SIG-M5 treated with dmso at 0.1 percent for 504 hours (cell line): ENCODE data around the gene CLCC1.

Experiments used
- DNase-seq: peaks from one replicate; lab custom pipeline; 2025; ENCODE audit not compliant: unreplicated experiment; lab: John Stamatoyannopoulos, UW

Gene CLCC1

DNA sequence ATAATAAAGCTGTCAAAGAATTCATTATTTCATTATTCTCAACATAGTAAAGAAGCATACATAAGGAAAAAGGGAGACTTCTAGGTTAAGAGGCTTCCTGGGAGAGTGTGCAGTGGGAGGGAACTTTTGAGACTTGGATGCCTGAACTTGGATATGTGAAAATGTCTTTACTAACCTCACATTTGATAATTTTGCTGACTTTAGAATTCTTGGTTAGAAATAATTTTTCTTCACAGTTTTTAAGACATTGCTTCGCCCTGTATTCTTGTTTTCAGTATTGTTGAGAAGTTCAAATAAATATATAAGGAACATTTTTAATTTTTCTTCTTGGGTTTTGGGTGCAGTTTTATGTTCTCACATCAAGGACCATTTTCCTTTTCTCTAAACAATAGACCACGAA is 46.5 kb downstream of the CLCC1 start:
- DNase-seq = no peak
